SH-SY5Y (cell line): ENCODE measurements around the gene ZSCAN18.

Source experiments
- GATA2 ChIP-seq: IDR thresholded peaks from 2 replicates; pipeline ENCODE4 v1.6.1; 2011; ENCODE audit warnings: mild to moderate bottlenecking, low read depth, low read length
- GATA3 ChIP-seq: IDR thresholded peaks from 2 replicates; pipeline ENCODE4 v1.6.1; 2011; ENCODE audit warnings: low read depth, mild to moderate bottlenecking, low read length, moderate library complexity

The ZSCAN18 gene

DNA sequence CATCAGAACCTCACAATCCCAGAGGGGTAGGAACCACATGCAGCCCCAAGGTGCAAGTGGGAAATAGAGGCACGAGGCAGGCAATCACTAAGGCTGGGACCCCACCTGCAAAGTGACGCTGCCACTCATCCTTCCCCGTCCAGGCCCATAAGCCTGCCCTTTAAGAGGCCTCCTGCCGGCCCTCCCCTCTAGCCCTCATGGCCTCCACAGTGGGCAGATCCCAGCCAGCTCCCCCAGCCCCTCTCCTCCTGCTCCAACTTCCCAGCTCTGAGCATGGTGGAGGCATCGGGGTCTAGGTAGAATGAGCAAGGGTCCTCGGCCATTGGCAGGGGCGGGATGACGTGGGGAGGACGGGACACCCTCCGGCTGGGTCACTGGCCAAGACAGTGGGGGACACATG is 2.7 kb downstream of the ZSCAN18 start:
- no peak for TF ChIP-seq GATA2
- no peak for TF ChIP-seq GATA3

DNA sequence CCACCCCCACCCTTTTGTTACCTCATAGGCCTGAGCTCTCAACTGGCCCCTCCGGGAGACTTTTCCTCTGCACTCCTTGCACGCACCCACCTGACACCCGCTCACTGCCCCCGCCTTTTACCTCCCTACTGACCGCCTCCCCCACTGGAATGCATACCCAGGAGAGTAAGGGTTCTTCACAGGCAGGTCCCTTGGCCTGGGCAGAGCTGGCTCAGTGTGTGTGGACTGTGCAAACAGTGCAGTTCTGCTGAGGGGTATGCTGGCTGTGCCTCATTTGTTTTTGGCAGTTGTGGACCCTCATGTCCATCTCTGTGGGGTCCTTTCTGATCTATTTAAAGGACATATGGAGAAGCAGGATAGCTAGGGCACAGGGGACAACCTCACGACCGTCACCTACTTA is 5.0 kb downstream of the ZSCAN18 start:
- TF ChIP-seq GATA3 (no peak), GATA2 (no peak)

DNA sequence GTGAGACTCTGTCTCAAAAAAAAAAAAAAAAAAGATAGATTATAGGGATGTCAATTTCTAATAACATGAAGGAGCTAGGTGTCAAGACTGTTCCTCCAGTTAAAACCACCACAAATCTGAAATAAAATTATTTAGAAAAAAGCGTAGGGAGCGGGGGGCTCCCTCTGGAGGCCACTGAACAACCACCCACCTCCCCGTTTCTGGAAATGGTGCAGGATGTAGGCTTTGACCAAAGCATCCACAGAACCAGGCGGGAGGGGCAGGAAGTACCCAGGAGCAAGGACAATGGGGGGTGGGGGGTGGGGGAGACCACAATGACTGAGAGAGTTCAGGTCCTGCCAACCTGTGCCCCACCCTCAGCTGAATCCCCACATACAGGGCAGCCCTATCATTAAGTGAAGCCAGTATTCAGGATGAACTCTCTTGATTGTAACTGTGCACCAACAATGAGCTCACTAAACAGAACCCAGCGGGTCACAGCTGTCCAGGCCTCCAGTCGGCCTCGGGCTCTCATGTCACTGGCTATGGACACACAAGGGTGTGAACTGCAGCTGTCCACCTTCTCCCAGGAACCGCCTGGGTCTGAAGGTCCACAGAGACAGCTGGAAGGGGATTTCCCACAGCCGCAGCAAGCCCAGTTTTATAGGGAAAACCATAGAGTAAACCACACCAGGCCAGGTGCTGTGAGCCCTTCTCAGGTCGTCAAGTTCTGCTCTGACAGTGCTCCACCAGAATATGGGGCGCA is 6.6 kb downstream of the ZSCAN18 start:
- TF ChIP-seq GATA2, result no peak
- no peak for TF ChIP-seq GATA3

DNA sequence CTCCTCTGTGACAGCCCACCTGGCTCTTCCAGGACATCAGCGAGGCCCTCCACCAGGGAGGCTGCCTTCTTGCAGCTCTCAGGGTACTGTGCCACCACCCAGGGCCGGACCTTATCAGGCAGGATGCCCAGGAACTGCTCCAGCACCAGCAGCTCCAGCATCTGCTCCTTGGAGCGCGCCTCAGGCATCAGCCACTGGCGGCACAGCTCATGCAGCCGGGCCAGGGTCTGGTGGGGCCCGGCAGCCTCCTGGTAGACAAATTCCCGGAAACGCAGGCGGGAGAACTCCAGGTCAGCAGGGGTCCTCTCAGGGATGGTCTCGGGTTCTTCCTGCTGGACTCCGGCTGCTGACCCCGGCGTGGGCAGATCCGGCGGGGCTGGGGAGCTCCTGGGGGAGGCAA is 8.2 kb downstream of the ZSCAN18 start:
- TF ChIP-seq GATA2 (no peak), GATA3 (no peak)

DNA sequence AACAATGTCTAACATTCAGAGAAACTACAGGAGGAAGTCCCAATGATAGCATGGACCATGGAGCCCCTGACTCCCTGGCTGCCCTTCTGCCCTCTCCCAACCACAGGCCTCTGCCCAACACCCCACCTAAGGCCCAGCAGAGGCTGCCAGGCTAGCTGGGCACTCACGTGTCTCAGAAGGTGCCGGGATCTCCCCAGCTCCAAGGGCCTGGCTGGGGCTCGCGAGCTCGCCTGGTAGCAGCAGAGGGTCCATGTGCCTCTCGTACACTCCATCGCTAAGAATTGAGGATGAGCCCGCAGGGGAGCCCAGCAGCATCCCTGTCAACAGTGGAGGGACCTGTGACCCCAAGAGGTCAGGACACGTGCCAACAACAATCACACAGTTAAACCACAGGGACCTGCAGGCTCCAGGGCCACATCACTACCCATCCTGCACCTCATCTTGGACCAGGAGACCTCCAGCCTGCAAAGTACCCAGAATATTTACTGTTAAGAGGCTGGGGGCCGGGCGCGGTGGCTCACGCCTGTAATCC is 9.4 kb downstream of the ZSCAN18 start:
- no peak for TF ChIP-seq GATA2
- TF ChIP-seq GATA3, result no peak

DNA sequence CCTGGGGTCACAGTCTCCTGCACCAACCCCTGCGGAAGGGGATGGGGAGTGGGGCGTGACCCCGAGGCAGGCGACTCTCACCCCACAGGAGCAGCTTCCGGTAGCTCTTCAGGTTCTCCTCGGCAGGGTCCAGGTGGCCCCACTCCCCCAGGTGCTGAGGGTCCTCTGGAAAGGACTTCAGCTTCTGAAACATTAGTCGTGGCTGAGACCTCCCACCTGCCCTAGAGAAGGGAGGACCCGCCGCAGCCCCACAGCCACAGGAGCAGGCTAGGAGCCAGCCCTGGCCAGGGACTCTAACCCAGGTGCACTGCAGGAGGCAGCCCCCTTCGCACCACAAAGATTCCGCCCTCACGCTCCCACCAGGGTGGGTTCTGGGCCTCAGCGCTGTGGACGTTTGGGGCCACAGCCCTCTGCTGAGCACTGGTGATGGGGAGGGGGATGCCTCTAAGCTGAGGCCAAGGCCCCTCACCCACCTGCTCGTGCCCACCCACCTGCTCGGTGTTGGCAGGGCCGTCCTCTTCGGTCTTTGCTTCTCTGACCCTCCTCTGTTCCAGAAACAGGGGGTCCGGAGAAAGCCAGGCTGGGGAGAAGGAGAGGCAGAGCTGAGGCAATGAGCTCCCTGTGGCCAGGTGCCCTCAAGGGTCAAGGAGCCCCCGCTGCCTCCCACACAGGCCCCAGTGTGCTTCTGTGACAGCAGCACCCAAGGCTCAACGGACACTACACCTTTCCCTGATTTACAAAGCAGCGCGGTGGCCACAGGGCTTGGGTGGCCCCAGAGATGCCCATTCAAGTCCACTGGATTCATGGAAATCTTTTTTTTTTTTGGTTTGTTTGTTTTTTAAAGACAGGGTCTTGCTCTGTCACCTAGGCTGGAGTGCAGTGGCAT is 11.0 kb downstream of the ZSCAN18 start:
- TF ChIP-seq GATA3 (no peak), GATA2 (no peak)

DNA sequence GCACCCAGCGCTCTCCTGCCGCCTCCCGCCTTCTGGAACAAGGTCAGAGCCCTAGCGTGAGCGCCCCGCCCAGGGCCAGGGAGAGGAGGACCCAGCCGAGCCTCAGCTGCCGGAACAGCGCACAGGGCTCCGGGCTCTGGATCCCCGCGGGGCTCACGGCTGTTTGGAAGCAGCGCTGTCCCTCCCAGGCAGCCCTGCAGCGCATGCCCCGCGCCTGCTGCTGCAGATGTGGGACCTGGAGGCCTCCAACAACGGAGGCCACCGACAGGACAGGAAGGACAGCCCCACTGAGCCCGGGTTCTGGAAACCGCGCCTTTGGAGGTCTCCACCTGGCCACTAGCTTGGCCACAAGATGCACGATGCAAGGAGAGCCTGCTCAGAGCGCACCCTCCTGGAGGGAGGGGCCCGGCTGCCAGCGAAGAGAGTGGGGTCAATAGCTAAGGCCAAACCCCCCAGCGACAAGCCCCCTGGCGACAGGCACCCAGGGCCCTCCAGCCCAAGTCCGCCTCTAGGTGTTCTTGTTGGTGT is 12.6 kb downstream of the ZSCAN18 start:
- TF ChIP-seq GATA3 (no peak), GATA2 (no peak)

DNA sequence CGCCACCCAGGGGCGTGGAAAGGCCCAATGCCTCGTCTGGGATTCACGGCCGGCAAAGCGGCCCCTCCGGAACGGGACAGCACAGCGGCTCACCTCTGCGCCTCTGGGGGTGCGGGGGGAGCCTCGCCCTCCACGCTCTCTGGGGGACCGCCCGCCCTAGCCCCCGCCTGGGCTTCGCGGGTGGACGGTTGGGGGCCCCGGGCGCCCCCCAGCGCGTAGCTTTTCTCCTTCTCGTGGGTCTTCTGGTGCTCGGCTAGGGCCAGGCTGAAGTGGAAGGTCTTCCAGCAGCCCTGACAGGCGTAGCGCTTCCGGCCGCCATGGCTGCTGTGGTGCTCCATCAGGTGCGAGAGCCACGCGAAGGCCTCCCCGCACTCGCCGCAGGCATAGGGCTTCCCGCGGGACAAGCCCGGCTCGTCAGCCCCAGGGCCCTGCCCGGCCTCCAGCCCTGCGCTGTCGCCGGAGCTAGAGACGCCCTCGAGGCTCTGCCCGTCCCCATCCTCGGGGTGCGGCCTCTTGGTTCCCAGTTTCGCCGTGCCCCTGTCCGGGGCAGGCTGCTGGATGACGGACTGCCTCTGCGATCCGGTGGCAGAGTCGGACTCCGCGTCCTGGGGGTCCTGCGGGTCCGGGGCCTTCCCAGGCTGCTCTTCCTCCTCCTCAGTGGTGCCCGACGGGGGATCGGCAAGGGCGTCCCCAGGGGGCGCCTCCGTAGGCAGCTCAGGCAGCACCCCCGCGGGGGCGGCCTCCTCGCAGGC is 13.3 kb downstream of the ZSCAN18 start:
- TF ChIP-seq GATA3 (no peak), GATA2 (no peak)

DNA sequence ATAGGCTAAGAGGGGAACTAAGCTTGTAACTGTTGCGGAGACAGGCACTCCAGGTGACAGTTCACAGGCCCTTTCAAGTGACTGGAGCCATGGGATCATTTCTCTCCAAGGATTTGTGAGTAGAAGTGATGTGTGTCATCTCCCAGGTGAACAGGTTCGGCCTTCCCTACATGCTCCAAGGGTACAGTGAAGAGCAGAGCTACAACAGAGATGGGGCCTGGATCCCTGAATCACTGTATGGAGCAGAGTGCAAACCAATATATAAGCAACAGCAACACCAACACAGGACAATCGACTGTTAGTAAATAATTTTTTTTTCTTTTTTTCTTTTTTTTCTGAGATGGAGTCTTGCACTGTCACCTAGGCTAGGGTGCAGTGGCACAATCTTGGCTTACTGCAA is 15.0 kb downstream of the ZSCAN18 start:
- TF ChIP-seq GATA3 (no peak), GATA2 (no peak)

DNA sequence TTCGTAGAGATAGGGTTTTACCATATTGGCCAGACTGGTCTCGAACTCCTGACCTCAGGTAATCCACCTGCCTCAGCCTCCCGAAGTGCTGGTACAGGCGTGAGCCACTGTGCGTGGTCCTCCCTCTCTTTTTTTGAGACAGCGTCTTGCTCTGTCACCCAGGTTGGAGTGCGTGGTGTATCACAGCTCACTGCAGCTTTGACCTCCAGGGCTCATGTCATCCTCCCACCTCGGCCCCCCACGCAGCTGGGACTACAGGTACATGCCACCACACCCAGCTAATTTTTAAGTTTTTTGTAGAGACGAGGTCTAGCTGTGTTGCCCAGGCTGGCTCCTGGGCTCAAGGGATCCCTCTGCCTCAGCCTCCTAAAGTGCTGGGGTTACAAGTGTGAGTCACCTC is 18.2 kb downstream of the ZSCAN18 start:
- TF ChIP-seq GATA2, result no peak
- no peak for TF ChIP-seq GATA3

DNA sequence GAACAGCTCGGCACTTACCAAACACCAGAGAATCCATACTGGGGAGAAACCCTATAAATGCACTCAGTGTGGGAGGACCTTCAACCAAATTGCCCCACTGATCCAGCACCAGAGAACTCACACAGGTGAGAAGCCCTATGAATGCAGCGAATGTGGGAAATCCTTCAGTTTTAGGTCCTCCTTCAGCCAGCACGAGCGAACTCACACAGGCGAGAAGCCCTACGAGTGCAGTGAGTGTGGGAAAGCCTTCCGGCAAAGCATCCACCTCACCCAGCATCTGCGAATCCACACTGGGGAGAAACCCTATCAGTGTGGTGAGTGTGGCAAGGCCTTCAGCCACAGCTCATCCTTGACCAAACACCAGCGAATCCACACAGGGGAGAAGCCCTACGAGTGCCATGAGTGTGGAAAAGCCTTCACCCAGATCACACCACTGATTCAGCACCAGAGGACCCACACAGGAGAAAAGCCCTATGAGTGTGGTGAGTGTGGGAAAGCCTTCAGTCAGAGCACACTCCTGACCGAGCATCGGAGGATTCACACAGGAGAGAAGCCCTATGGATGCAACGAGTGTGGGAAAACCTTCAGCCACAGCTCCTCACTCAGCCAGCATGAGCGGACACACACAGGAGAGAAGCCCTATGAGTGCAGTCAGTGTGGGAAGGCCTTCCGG is 30.7 kb downstream of the ZSCAN18 start:
- TF ChIP-seq GATA2, result no peak
- no peak for TF ChIP-seq GATA3

DNA sequence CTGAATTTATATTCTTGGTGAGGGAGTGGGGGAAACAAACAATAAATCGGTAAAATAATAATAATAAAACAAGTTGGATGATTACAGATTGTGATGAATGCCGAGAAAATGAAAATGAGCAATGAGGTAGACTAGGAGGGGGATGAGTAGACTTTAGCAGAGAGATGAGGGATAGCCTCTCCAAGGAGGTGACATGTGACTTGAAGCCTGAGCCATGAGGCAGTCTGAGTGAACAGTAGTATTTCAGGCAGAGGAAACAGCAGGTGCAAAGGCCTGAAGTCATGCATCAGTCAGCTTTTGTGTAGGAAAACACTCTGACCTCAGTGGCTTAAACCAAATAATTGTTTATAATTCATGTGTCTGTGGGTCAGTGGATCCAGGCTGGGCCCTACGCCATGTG is 34.3 kb downstream of the ZSCAN18 start:
- TF ChIP-seq GATA2, result no peak
- no peak for TF ChIP-seq GATA3

DNA sequence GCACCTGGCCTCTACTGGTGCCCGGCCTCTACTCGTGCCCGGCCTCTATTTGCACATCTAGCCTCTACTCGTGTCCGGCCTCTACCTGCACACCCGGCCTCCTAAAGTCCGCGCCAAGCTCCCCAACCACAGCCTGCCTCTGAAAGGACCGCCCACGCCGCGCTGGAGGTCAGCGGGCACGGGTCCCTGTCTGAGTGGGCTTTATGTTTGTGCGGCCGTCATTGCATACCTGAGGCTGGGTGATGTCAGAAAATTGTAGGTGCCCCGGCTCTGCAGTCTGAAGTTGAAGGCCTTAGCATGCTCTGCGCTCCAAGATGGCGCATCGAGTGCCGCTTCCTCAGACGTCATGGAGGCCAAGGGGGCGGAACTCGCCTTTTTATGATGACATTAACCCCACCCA is 37.8 kb downstream of the ZSCAN18 start:
- TF ChIP-seq GATA2 (no peak), GATA3 (no peak)
